HEK293 (cell line): ENCODE measurements around the gene SMURF2.

Source experiments
- CTCF ChIA-PET: fragments of 350-600 bp; formaldehyde crosslinking; extraction: SDS; loops from one replicate; lab custom pipeline; 2021; ENCODE audit warnings: antibody characterized with exemption; lab: Yijun Ruan, JAX
- POLR2A ChIA-PET: fragments of 300-600 bp; formaldehyde crosslinking; extraction: SDS; loops from one replicate; lab custom pipeline; 2020; ENCODE audit warnings: antibody characterized with exemption, inconsistent platforms; lab: Yijun Ruan, JAX
- H3K27ac ChIP-seq: fragments of 200-500 bp; sonication (Bioruptor generic); 2 replicates; pipeline ENCODE4 v1.5.1; 2014; ENCODE audit warnings: low read depth, low read length, control low read depth, inconsistent platforms; ENCODE audit errors: extremely low read depth
- H3K36me3 ChIP-seq, 2 experiments: fragments of 200-500 bp in 1 of 2; sonication (Bioruptor generic) in 1 of 2; 1 replicate in 1 of 2; 2 replicates in 1 of 2; pipeline ENCODE4 v1.5.1; 2014 to 2017; ENCODE audit warnings: inconsistent platforms in 2 of 2, low read length in 2 of 2; ENCODE audit not compliant: control insufficient read depth in 2 of 2, insufficient read depth in 1 of 2
- H3K4me1 ChIP-seq: fragments of 200-500 bp; sonication (Bioruptor generic); 2 replicates; pipeline ENCODE4 v1.5.1; 2014; ENCODE audit warnings: mild to moderate bottlenecking, low read length, inconsistent platforms; ENCODE audit not compliant: control insufficient read depth, insufficient read depth
- H3K4me3 ChIP-seq: 2 replicates; pipeline ENCODE4 v1.5.1; 2011; ENCODE audit warnings: low read depth, mild to moderate bottlenecking, control low read depth, low read length, moderate library complexity
- H3K9me3 ChIP-seq: fragments of 200-500 bp; sonication (Bioruptor generic); 2 replicates; pipeline ENCODE4 v1.5.1; 2014; ENCODE audit warnings: low read depth, low read length, inconsistent platforms; ENCODE audit not compliant: control insufficient read depth, insufficient read depth
- ELK4 ChIP-seq: IDR thresholded peaks from 2 replicates; pipeline ENCODE4 v1.6.1; 2011; ENCODE audit warnings: mild to moderate bottlenecking, low read depth, low read length, borderline replicate concordance
- GFI1B ChIP-seq: fragments of 450-650 bp; formaldehyde crosslinking; IDR thresholded peaks from 2 replicates; pipeline ENCODE4 v1.5.1; 2016; ENCODE audit warnings: missing biosample characterization, missing genetic modification characterization
- GLI2 ChIP-seq: fragments of 450-650 bp; formaldehyde crosslinking; IDR thresholded peaks from 2 replicates; pipeline ENCODE4; 2017; ENCODE audit warnings: missing biosample characterization, missing genetic modification characterization, low read depth, borderline replicate concordance
- INSM2 ChIP-seq: fragments of 450-650 bp; formaldehyde crosslinking; IDR thresholded peaks from 2 replicates; pipeline ENCODE4 v1.5.1; 2016; ENCODE audit warnings: missing biosample characterization, missing genetic modification characterization
- PATZ1 ChIP-seq: fragments of 450-650 bp; formaldehyde crosslinking; IDR thresholded peaks from 2 replicates; pipeline ENCODE4 v1.5.1; 2016; ENCODE audit warnings: missing biosample characterization, missing genetic modification characterization
- PRDM10 ChIP-seq: fragments of 450-650 bp; formaldehyde crosslinking; IDR thresholded peaks from 2 replicates; pipeline ENCODE4 v1.5.1; 2016; ENCODE audit warnings: missing biosample characterization, missing genetic modification characterization
- ZBTB1 ChIP-seq: fragments of 450-650 bp; formaldehyde crosslinking; IDR thresholded peaks from 2 replicates; pipeline ENCODE4 v1.5.1; 2016; ENCODE audit warnings: missing biosample characterization, missing genetic modification characterization
- ZBTB49 ChIP-seq: fragments of 450-650 bp; formaldehyde crosslinking; IDR thresholded peaks from 2 replicates; pipeline ENCODE4 v1.5.1; 2016; ENCODE audit warnings: missing biosample characterization, missing genetic modification characterization, low read depth
- ZFP41 ChIP-seq: fragments of 450-650 bp; formaldehyde crosslinking; IDR thresholded peaks from 2 replicates; pipeline ENCODE4 v1.5.1; 2016; ENCODE audit warnings: missing biosample characterization, missing genetic modification characterization, borderline replicate concordance
- ZNF10 ChIP-seq: fragments of 450-650 bp; formaldehyde crosslinking; IDR thresholded peaks from 2 replicates; pipeline ENCODE4 v1.5.1; 2017; ENCODE audit warnings: missing biosample characterization, missing genetic modification characterization
- ZNF133 ChIP-seq: fragments of 450-650 bp; formaldehyde crosslinking; IDR thresholded peaks from 2 replicates; pipeline ENCODE4 v1.5.1; 2016; ENCODE audit warnings: missing biosample characterization, missing genetic modification characterization
- ZNF23 ChIP-seq: fragments of 450-650 bp; formaldehyde crosslinking; IDR thresholded peaks from 2 replicates; pipeline ENCODE4 v1.5.1; 2016; ENCODE audit warnings: missing biosample characterization, missing genetic modification characterization, borderline replicate concordance
- ZNF248 ChIP-seq: fragments of 450-650 bp; formaldehyde crosslinking; IDR thresholded peaks from 2 replicates; pipeline ENCODE4 v1.5.1; 2017; ENCODE audit warnings: missing biosample characterization, missing genetic modification characterization
- ZNF335 ChIP-seq: fragments of 450-650 bp; formaldehyde crosslinking; conservative IDR thresholded peaks from 2 replicates; pipeline ENCODE4 v1.5.1; 2016; ENCODE audit warnings: missing biosample characterization, missing genetic modification characterization
- ZNF449 ChIP-seq: fragments of 450-650 bp; formaldehyde crosslinking; IDR thresholded peaks from 2 replicates; pipeline ENCODE4 v1.5.1; 2017; ENCODE audit warnings: missing biosample characterization, mild to moderate bottlenecking, missing genetic modification characterization, moderate library complexity
- ZNF558 ChIP-seq: fragments of 450-650 bp; formaldehyde crosslinking; IDR thresholded peaks from 2 replicates; pipeline ENCODE4 v1.5.1; 2016; ENCODE audit warnings: missing biosample characterization, missing genetic modification characterization
- ZNF580 ChIP-seq: fragments of 450-650 bp; formaldehyde crosslinking; IDR thresholded peaks from 2 replicates; pipeline ENCODE4 v1.5.1; 2016; ENCODE audit warnings: missing biosample characterization, missing genetic modification characterization
- ZNF596 ChIP-seq: fragments of 450-650 bp; IDR thresholded peaks from 2 replicates; pipeline ENCODE4 v1.5.0; 2018; ENCODE audit warnings: missing biosample characterization, mild to moderate bottlenecking, missing genetic modification characterization, moderate library complexity
- ZNF624 ChIP-seq: fragments of 450-650 bp; formaldehyde crosslinking; IDR thresholded peaks from 2 replicates; pipeline ENCODE4 v1.5.1; 2017; ENCODE audit warnings: missing biosample characterization, missing genetic modification characterization
- ZNF645 ChIP-seq: fragments of 450-650 bp; formaldehyde crosslinking; IDR thresholded peaks from 2 replicates; pipeline ENCODE4; 2016; ENCODE audit warnings: missing biosample characterization, missing genetic modification characterization
- ZNF660 ChIP-seq: fragments of 450-650 bp; IDR thresholded peaks from 2 replicates; pipeline ENCODE4 v1.5.1; 2018; ENCODE audit warnings: missing biosample characterization, mild to moderate bottlenecking, missing genetic modification characterization
- ZNF707 ChIP-seq: fragments of 450-650 bp; formaldehyde crosslinking; IDR thresholded peaks from 2 replicates; pipeline ENCODE4 v1.5.1; 2016; ENCODE audit warnings: missing biosample characterization, missing genetic modification characterization

Gene SMURF2

GRCh38 chr17:64572682-64573154 lies 89.4 kb downstream of the SMURF2 start (continued):
- TF ChIP-seq ZNF645 (tag by site-specific recombination) (no peak), ZNF558 (tag by site-specific recombination) (no peak), ZNF660 (tag by site-specific recombination) (no peak)

GRCh38 chr17:64571746-64572145 lies 90.4 kb downstream of the SMURF2 start:
- H3K36me3 ChIP-seq: peaks cover 13 to 41% of the 10 kb centered on the region in 2 experiments
- H3K9me3 ChIP-seq: no peaks in the 10 kb centered on the region
- CTCF ChIA-PET: no interaction called here
- POLR2A ChIA-PET: no interaction called here
- no peak overlapping the region for H3K4me3 ChIP-seq
- H3K27ac ChIP-seq: no peak overlapping the region
- no peaks in the 10 kb centered on the region for H3K4me1 ChIP-seq
- TF ChIP-seq ZNF133 (no peak), GFI1B (tag by site-specific recombination) (no peak), GLI2 (no peak), ZNF449 (tag by site-specific recombination) (no peak), ZBTB1 (tag by site-specific recombination) (no peak), ZFP41 (tag by site-specific recombination) (no peak), ELK4 (no peak), ZNF596 (tag by site-specific recombination) (no peak), ZNF248 (tag by site-specific recombination) (no peak), ZNF580 (no peak), PRDM10 (tag by site-specific recombination) (no peak), INSM2 (tag by site-specific recombination) (no peak), ZNF335 (no peak), ZBTB49 (tag by site-specific recombination) (no peak), ZNF624 (tag by site-specific recombination) (no peak), ZNF707 (no peak), ZNF23 (tag by site-specific recombination) (no peak), ZNF10 (tag by site-specific recombination) (no peak), PATZ1 (tag by site-specific recombination) (no peak)
